ENCODE measurements around the gene CES2.
"Not testable (repeated sequence)": the region's sequence is repeated elsewhere in the genome, so short reads cannot be mapped to it uniquely, and the experiment has no call there.

CES2 gene

DNA sequence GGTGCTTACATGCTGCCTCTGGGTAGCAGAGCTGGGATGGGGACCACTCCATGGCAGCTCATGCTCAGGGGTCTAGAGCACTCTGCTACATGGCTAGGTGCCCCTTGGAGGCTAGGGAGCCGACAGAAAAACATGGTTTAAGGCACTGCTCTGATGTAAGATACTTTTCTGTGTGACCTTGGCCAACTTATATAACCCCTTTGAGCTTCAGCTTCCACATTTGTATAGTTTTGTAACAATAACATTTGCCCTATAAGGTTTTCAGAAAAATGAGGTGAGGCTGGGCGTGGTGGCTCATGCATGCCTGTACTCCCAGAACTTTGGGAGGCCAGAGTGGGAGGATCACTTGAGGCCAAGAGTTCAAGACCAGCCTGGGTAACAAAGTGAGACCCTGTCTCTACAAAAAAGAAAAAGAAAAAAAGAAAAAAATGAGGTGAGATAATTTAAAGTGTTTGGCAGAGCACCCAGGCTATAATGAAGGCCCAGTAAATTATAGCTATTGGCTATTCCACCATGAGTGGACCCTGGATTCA, 56.3 kb downstream of the CES2 start:
- DNase-seq, result no peak

DNA sequence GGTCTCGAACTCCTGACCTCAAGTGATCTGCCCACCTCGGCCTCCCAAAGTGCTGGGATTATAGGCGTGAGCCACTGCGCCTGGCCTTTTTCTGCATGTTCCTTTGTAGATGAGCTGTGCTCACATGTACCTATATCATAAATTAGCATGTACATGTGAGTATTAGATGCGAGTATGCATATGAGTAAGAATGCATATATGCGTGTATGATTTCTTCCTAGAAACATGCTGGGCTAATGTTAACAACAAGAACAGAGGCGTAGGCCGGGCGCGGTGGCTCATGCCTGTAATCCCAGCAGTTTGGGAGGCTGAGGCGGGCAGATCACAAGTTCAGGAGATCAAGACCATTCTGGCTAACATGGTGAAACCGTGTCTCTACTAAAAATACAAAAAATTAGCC, 58.2 kb downstream of the CES2 start:
- not testable (repeated sequence) for DNase-seq

Measured in CD4-positive, alpha-beta T cell treated with Interleukin-4 for 1 hour (primary cell).